WI38 (cell line): Measurements from ENCODE around the gene TAMM41.
A peak's percentile ranks its signal among the peaks of the same experiment; 100 is the strongest.

Experiments used
- H3K4me3 ChIP-seq: 2 replicates; pipeline ENCODE4 v1.5.1; 2011; ENCODE audit warnings: low read depth, mild to moderate bottlenecking, control low read depth, low read length
- TF ChIP-seq, protein P1 (sequence below): IDR thresholded peaks from 2 replicates; pipeline ENCODE4 v1.5.1; 2012; ENCODE audit warnings: low read depth, mild to moderate bottlenecking, control low read depth, low read length

The TAMM41 gene

DNA sequence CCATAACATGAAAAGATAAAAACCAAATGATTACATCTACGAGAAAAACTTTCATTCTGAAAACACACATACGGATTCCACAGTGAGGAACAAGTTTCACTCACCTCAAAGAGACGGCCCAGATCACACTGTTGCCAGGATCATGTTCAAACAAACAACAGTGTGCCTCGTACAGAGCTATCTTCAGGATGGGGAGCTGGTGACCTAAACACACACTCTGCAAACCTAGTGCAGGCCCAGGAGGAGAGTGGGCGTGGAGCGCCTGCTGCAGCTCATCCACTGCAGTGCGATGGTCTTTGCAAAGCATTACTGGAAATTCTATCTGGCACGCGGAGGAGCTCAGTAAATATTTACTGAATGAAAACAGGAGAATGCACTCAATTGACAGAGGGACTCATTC is 38.5 kb downstream of the TAMM41 start:
- H3K4me3 ChIP-seq, result no peak overlapping the region
- TF ChIP-seq, protein P1, sequence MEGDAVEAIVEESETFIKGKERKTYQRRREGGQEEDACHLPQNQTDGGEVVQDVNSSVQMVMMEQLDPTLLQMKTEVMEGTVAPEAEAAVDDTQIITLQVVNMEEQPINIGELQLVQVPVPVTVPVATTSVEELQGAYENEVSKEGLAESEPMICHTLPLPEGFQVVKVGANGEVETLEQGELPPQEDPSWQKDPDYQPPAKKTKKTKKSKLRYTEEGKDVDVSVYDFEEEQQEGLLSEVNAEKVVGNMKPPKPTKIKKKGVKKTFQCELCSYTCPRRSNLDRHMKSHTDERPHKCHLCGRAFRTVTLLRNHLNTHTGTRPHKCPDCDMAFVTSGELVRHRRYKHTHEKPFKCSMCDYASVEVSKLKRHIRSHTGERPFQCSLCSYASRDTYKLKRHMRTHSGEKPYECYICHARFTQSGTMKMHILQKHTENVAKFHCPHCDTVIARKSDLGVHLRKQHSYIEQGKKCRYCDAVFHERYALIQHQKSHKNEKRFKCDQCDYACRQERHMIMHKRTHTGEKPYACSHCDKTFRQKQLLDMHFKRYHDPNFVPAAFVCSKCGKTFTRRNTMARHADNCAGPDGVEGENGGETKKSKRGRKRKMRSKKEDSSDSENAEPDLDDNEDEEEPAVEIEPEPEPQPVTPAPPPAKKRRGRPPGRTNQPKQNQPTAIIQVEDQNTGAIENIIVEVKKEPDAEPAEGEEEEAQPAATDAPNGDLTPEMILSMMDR, result no peak

DNA sequence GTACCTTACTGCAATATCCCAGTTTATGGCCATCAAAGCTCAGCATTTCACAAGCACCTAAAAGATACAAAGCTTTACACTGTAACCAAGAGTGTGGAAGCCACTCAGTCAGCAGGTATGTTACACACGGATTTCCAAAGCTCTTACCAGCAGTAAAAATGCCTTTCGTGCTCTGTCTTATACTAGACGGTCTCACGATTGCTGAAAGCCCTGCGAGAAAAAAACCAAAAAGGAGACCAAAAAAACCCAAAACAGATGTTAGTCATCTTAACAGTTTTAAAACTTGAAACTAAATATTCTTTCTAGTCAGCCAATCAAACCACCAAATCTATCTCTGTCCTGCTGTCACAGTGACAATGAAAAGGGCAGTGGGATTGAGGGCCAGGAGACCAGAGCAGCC is 39.0 kb downstream of the TAMM41 start:
- H3K4me3 ChIP-seq, result no peak overlapping the region
- TF ChIP-seq, protein P1, result no peak

DNA sequence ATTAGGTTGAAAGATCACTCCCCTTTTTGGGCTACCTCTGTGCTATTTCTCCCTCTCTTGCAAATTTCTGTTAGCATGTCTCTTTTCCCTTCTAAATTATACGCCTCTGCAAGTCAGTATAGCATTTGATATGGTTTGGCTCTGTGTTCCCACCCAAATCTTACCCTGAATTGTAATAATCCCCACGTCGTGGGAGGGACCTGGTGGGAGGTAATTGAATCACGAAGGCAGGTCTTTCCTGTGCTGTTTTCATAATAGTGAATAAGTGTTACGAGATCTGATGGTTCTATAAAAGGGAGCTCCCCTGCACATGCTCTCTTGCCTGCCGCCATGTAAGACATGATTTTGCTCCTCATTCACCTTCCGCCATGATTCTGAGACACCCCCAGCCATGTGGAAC is 41.0 kb downstream of the TAMM41 start:
- TF ChIP-seq, protein P1, result no peak
- H3K4me3 ChIP-seq, result no peak overlapping the region

DNA sequence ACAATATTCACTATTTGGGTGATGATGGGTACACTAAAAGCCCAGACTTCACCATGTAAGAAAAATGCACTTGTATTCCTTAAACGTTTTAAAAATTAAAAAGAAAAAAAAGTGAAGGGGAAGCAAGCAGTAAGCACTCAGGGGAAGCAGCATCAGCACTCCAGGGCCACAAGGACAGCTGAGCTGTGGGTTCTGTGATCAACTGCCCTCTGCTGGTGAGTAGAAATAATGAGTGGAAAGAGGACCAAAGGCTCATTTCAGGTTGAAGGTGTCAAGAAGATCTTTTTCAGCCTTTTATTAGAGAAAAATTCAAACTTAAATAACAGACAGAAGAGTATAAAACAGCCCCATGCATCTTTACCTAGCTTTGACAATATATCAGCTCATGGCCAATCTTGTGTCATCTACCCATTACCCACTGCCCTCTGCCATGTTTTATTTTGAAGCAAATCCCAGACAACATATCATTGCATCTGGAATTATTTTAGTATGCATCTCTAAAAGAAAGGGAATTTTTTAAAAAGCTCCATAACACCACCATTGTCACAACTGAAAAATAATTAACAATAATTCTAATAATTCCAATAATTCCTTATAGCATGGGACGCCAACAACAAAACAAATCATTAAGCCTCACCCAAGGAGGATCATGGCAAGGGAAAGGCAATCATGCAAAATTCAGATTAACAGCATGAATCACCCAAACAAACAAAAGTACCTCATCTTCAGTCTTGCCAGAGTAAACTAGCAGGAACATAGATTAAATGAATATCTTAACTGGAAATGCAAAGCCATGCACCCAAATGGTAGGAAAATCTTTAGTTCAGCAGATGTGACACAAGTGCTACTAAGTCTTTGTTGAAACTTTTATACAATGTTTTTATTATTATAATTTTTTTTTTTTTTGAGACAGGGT is 42.5 kb downstream of the TAMM41 start:
- TF ChIP-seq, protein P1, result peak; percentile 53

DNA sequence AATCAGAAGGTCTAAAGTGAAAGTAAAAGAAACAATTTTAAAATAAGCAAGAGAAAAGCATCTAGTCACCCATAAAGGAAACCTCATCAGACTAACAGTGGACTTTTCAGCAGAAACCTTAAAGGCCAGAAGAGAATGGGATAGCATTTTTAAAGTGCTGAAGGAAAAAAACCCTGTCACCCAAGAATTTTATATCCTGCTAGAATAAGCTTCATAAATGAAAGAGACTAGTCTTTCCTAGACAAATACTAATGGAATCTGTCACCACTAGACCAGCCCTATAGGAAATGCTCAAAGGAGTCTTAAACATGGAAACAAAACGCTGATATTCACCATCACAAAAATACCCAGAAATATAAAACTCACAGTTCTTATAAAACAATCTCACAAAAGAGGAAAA is 46.9 kb downstream of the TAMM41 start:
- TF ChIP-seq, protein P1, result no peak
- no peak overlapping the region for H3K4me3 ChIP-seq

More for the DNA sequence above, 42.5 kb downstream of the TAMM41 start:
- H3K4me3 ChIP-seq, result no peak overlapping the region

DNA sequence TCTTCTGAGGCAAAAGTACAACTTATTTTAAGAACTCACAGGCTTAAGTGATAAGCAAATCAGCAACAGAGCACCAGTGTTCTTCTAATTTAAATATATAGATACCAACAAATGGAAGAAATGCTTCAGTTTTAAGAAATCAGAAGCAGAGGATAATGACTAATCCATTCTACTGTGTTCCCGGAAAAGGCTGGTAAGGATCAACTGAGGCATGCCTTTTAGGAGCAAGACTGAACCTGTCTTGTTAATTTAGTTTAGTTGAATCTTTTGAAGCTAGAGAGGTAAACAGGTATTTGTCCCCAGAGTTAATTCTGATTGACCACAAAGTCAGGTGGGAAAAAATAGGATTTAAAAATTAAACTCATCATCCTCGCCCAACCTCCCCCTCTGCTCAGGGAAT is 51.8 kb downstream of the TAMM41 start:
- TF ChIP-seq, protein P1, result no peak
- H3K4me3 ChIP-seq, result no peak overlapping the region
